ENCODE results near the gene DAB2IP.

GRCh38 chr9:121694001-121694400, 42.6 kb downstream of the DAB2IP start:
- TF ChIP-seq, protein P1, sequence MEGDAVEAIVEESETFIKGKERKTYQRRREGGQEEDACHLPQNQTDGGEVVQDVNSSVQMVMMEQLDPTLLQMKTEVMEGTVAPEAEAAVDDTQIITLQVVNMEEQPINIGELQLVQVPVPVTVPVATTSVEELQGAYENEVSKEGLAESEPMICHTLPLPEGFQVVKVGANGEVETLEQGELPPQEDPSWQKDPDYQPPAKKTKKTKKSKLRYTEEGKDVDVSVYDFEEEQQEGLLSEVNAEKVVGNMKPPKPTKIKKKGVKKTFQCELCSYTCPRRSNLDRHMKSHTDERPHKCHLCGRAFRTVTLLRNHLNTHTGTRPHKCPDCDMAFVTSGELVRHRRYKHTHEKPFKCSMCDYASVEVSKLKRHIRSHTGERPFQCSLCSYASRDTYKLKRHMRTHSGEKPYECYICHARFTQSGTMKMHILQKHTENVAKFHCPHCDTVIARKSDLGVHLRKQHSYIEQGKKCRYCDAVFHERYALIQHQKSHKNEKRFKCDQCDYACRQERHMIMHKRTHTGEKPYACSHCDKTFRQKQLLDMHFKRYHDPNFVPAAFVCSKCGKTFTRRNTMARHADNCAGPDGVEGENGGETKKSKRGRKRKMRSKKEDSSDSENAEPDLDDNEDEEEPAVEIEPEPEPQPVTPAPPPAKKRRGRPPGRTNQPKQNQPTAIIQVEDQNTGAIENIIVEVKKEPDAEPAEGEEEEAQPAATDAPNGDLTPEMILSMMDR (IDR thresholded peaks at IDR 0.05): no peak
- TF ChIP-seq POLR2AphosphoS5 (IDR thresholded peaks at IDR 0.05): no peak
- TF ChIP-seq POLR2A (IDR thresholded peaks at IDR 0.05): no peak
- TF ChIP-seq EP300 (IDR thresholded peaks at IDR 0.05): no peak

Data from upper lobe of left lung (tissue), 4 donors.